DMS 273 treated with DMSO at 0.1 percent for 48 hours (cell line): Measurements from ENCODE around the gene DMAC2L.

Experiments used
- DNase-seq: peaks from one replicate; lab custom pipeline; 2025; lab: John Stamatoyannopoulos, UW

Gene DMAC2L

GRCh38 chr14:50321009-50321660 is 9.0 kb downstream of the DMAC2L start:
- peak; percentile 82 for DNase-seq

- no peak for DNase-seq
Observed at GRCh38 chr14:50331596-50331995, 19.5 kb downstream of the DMAC2L start.

GRCh38 chr14:50333014-50333509 is 20.9 kb downstream of the DMAC2L start:
- no peak for DNase-seq

- DNase-seq: no peak
Observed at GRCh38 chr14:50334211-50334610, 22.1 kb downstream of the DMAC2L start.

GRCh38 chr14:50335389-50335788 is 23.3 kb downstream of the DMAC2L start:
- DNase-seq: peak; percentile 93

GRCh38 chr14:50335989-50336824 is 24.1 kb downstream of the DMAC2L start:
- DNase-seq: peak; percentile 85

- DNase-seq: no peak
Observed at GRCh38 chr14:50338587-50338986, 26.5 kb downstream of the DMAC2L start.

GRCh38 chr14:50339178-50339804 is 27.2 kb downstream of the DMAC2L start:
- no peak for DNase-seq

GRCh38 chr14:50340045-50340444 is 27.9 kb downstream of the DMAC2L start:
- no peak for DNase-seq

- no peak for DNase-seq
Observed at GRCh38 chr14:50340963-50341362, 28.8 kb downstream of the DMAC2L start.

GRCh38 chr14:50342221-50343078 is 30.3 kb downstream of the DMAC2L start:
- peak; percentile 26 for DNase-seq

GRCh38 chr14:50343434-50343833 is 31.3 kb downstream of the DMAC2L start:
- peak; percentile 27 for DNase-seq

GRCh38 chr14:50344116-50344775 is 32.1 kb downstream of the DMAC2L start:
- no peak for DNase-seq

GRCh38 chr14:50344876-50345563 is 32.9 kb downstream of the DMAC2L start:
- DNase-seq: no peak

- DNase-seq: no peak
Observed at GRCh38 chr14:50345846-50346422, 33.8 kb downstream of the DMAC2L start.

GRCh38 chr14:50347521-50347920 is 35.4 kb downstream of the DMAC2L start:
- DNase-seq: no peak

- DNase-seq: no peak
Observed at GRCh38 chr14:50348933-50349332, 36.8 kb downstream of the DMAC2L start.

- DNase-seq: no peak
Observed at GRCh38 chr14:50350975-50351374, 38.9 kb downstream of the DMAC2L start.

- DNase-seq: no peak
Observed at GRCh38 chr14:50352584-50352983, 40.5 kb downstream of the DMAC2L start.

GRCh38 chr14:50353126-50353525 is 41.0 kb downstream of the DMAC2L start:
- DNase-seq: no peak
